ENCODE measurements around the gene FAHD2A.

FAHD2A gene

DNA sequence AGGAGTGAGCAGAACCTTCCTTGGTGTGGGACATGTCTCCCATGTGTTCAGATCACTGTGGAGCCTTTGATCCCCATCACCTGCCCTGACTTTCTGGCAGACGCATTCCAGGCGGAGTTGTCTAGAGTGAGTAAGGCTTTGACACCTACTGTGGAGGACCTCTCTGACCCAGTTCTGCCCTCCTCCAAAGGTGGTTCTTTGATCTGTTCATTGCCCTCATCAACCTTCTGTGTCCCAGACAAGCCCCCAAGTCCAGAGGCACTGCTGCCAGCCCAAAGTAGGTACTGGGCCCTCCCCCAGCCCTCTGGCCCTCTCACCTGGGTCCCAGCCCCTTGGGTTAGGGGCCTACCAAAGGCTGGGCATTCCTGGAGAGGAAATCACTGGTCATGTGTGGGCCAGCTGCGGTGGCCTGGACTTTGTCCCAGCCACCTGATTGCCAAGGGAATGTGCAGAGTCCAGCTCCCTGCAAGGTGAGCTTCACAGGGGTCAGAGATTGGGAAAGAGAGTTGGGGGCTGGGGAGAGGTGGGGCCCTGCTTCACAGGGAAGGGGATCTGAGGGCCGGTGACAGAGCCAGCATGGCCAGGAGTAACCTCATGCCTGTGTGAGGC is 12.1 kb upstream of the FAHD2A start:
- Histone ChIP-seq H3K14ac (ENCODE audit: low read length) (no peak overlapping the region), H2BK120ac (ENCODE audit: insufficient read depth, low read length, poor library complexity) (no peak overlapping the region), H3K27me3 (ENCODE audit: insufficient read depth, low read length) (no peaks in the 10 kb centered on the region), H2AFZ (ENCODE audit: insufficient read depth, low read length, poor library complexity) (no peak overlapping the region), H3K9me3 (ENCODE audit: insufficient read depth, low read depth, low read length) (peaks cover 1% of the 10 kb centered on the region), H4K8ac (ENCODE audit: low read depth, low read length) (no peak overlapping the region), H3K23ac (ENCODE audit: low read length) (no peak overlapping the region), H3K18ac (ENCODE audit: low read length) (no peak overlapping the region), H4K91ac (ENCODE audit: low read depth, low read length) (no peak overlapping the region), H3K4ac (ENCODE audit: low read depth, low read length) (no peak overlapping the region), H3K9ac (ENCODE audit: low read length) (no peak overlapping the region), H3K4me3 (ENCODE audit: low read depth, low read length) (no peak overlapping the region), H3K79me2 (ENCODE audit: control insufficient read depth, insufficient read depth, low read length, poor library complexity) (no peaks in the 10 kb centered on the region), H3K79me1 (ENCODE audit: low read length) (no peaks in the 10 kb centered on the region), H4K12ac (ENCODE audit: low read depth, low read length) (no peak overlapping the region), H3K4me2 (ENCODE audit: low read length) (no peak overlapping the region), H2BK12ac (ENCODE audit: low read length) (no peak overlapping the region), H3K4me1 (ENCODE audit: control insufficient read depth in 1 of 2, insufficient read depth in 2 of 2, low read length in 2 of 2) (no peaks in the 10 kb centered on the region), H3K36me3 (ENCODE audit: control insufficient read depth in 1 of 2, insufficient read depth in 2 of 2, low read length in 2 of 2) (no peaks in the 10 kb centered on the region), H3K27ac (ENCODE audit: low read depth, low read length) (no peak overlapping the region), H2BK5ac (ENCODE audit: low read depth, low read length, poor library complexity) (no peak overlapping the region), H2AK5ac (ENCODE audit: low read length) (no peak overlapping the region)
- DNase-seq, result no peak
- WGBS (ENCODE audit: extremely low coverage, insufficient coverage, insufficient read length), result no CpG with 5 or more reads among the region's 4 CpGs

- H2BK5ac ChIP-seq (ENCODE audit: low read depth, low read length, poor library complexity), result no peak overlapping the region
- no peak overlapping the region for H2BK12ac ChIP-seq (ENCODE audit: low read length)
- H3K4me3 ChIP-seq (ENCODE audit: low read depth, low read length), result no peak overlapping the region
- no peak overlapping the region for H4K8ac ChIP-seq (ENCODE audit: low read depth, low read length)
- no peaks in the 10 kb centered on the region for H3K27me3 ChIP-seq (ENCODE audit: insufficient read depth, low read length)
- H3K9me3 ChIP-seq (ENCODE audit: insufficient read depth, low read depth, low read length), result peaks cover 1% of the 10 kb centered on the region
- H2BK120ac ChIP-seq (ENCODE audit: insufficient read depth, low read length, poor library complexity), result no peak overlapping the region
- H3K79me1 ChIP-seq (ENCODE audit: low read length), result no peaks in the 10 kb centered on the region
- H3K18ac ChIP-seq (ENCODE audit: low read length), result no peak overlapping the region
- no peak overlapping the region for H4K12ac ChIP-seq (ENCODE audit: low read depth, low read length)
- H2AK5ac ChIP-seq (ENCODE audit: low read length), result no peak overlapping the region
- H3K27ac ChIP-seq (ENCODE audit: low read depth, low read length), result no peak overlapping the region
- no peak overlapping the region for H2AFZ ChIP-seq (ENCODE audit: insufficient read depth, low read length, poor library complexity)
- no peak overlapping the region for H3K14ac ChIP-seq (ENCODE audit: low read length)
- H3K36me3 ChIP-seq (ENCODE audit: control insufficient read depth in 1 of 2, insufficient read depth in 2 of 2, low read length in 2 of 2), result no peaks in the 10 kb centered on the region
- no peak overlapping the region for H3K4me2 ChIP-seq (ENCODE audit: low read length)
- no CpG with 5 or more reads among the region's 11 CpGs for WGBS (ENCODE audit: extremely low coverage, insufficient coverage, insufficient read length)
- no peak overlapping the region for H3K4ac ChIP-seq (ENCODE audit: low read depth, low read length)
- no peak overlapping the region for H3K23ac ChIP-seq (ENCODE audit: low read length)
- H4K91ac ChIP-seq (ENCODE audit: low read depth, low read length), result no peak overlapping the region
- H3K79me2 ChIP-seq (ENCODE audit: control insufficient read depth, insufficient read depth, low read length, poor library complexity), result no peaks in the 10 kb centered on the region
- DNase-seq, result no peak
- H3K4me1 ChIP-seq (ENCODE audit: control insufficient read depth in 1 of 2, insufficient read depth in 2 of 2, low read length in 2 of 2), result no peaks in the 10 kb centered on the region
- no peak overlapping the region for H3K9ac ChIP-seq (ENCODE audit: low read length)
Measured at GRCh38 chr2:95390881-95391321, 11.6 kb upstream of the FAHD2A start.

DNA sequence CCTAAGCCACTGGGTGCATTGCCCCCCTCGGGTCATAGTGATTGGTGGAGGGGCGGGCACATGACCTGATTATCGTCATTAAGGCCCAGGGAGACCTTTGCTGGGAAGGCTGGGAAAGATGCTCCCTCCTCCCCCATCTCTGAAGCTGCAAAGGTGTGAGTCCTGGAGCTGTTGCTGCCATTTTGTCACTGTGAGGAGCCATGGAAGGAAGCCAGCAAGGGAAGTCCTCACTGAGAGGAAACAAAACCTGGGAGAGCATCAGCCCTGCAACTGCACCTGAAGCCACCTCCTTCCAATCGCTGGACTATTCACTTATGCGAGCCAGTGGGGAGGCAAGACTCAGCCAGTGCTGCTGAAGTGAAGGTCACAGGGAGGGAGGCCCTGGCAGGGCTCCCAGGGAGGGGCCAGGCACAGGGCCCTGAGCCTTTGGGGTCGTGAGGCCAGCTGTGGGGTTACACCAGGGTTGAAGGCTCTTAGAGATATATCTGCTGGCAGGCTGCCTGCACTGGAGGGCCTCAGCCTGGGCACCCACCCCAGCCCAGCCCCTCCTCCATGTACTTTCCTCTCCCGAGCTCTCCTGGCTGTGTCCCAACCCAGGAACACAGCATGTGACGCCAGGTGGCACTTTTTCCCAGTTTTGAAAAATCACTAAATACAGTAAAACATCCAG is 10.7 kb upstream of the FAHD2A start:
- Histone ChIP-seq H2BK120ac (ENCODE audit: insufficient read depth, low read length, poor library complexity) (no peak overlapping the region), H3K79me2 (ENCODE audit: control insufficient read depth, insufficient read depth, low read length, poor library complexity) (no peaks in the 10 kb centered on the region), H3K18ac (ENCODE audit: low read length) (no peak overlapping the region), H2BK5ac (ENCODE audit: low read depth, low read length, poor library complexity) (no peak overlapping the region), H3K4me3 (ENCODE audit: low read depth, low read length) (no peak overlapping the region), H3K27ac (ENCODE audit: low read depth, low read length) (no peak overlapping the region), H3K4me2 (ENCODE audit: low read length) (no peak overlapping the region), H3K14ac (ENCODE audit: low read length) (no peak overlapping the region), H3K23ac (ENCODE audit: low read length) (no peak overlapping the region), H3K79me1 (ENCODE audit: low read length) (no peaks in the 10 kb centered on the region), H2AFZ (ENCODE audit: insufficient read depth, low read length, poor library complexity) (no peak overlapping the region), H3K36me3 (ENCODE audit: control insufficient read depth in 1 of 2, insufficient read depth in 2 of 2, low read length in 2 of 2) (no peaks in the 10 kb centered on the region), H4K8ac (ENCODE audit: low read depth, low read length) (no peak overlapping the region), H3K27me3 (ENCODE audit: insufficient read depth, low read length) (no peaks in the 10 kb centered on the region), H2BK12ac (ENCODE audit: low read length) (no peak overlapping the region), H2AK5ac (ENCODE audit: low read length) (no peak overlapping the region), H4K91ac (ENCODE audit: low read depth, low read length) (no peak overlapping the region), H4K12ac (ENCODE audit: low read depth, low read length) (no peak overlapping the region), H3K9me3 (ENCODE audit: insufficient read depth, low read depth, low read length) (peaks cover 1% of the 10 kb centered on the region), H3K4me1 (ENCODE audit: control insufficient read depth in 1 of 2, insufficient read depth in 2 of 2, low read length in 2 of 2) (no peaks in the 10 kb centered on the region), H3K4ac (ENCODE audit: low read depth, low read length) (no peak overlapping the region), H3K9ac (ENCODE audit: low read length) (no peak overlapping the region)
- no CpG with 5 or more reads among the region's 8 CpGs for WGBS (ENCODE audit: extremely low coverage, insufficient coverage, insufficient read length)
- no peak for DNase-seq

GRCh38 chr2:95392320-95392719 is 10.2 kb upstream of the FAHD2A start:
- Histone ChIP-seq H3K79me2 (ENCODE audit: control insufficient read depth, insufficient read depth, low read length, poor library complexity) (no peaks in the 10 kb centered on the region), H3K18ac (ENCODE audit: low read length) (no peak overlapping the region), H3K4me1 (ENCODE audit: control insufficient read depth in 1 of 2, insufficient read depth in 2 of 2, low read length in 2 of 2) (no peaks in the 10 kb centered on the region), H4K91ac (ENCODE audit: low read depth, low read length) (no peak overlapping the region), H3K79me1 (ENCODE audit: low read length) (no peaks in the 10 kb centered on the region), H3K4me2 (ENCODE audit: low read length) (no peak overlapping the region), H3K23ac (ENCODE audit: low read length) (no peak overlapping the region), H4K12ac (ENCODE audit: low read depth, low read length) (no peak overlapping the region), H3K4ac (ENCODE audit: low read depth, low read length) (no peak overlapping the region), H2BK120ac (ENCODE audit: insufficient read depth, low read length, poor library complexity) (no peak overlapping the region), H3K27ac (ENCODE audit: low read depth, low read length) (no peak overlapping the region), H3K14ac (ENCODE audit: low read length) (no peak overlapping the region), H3K36me3 (ENCODE audit: control insufficient read depth in 1 of 2, insufficient read depth in 2 of 2, low read length in 2 of 2) (no peaks in the 10 kb centered on the region), H3K27me3 (ENCODE audit: insufficient read depth, low read length) (no peaks in the 10 kb centered on the region), H2BK12ac (ENCODE audit: low read length) (no peak overlapping the region), H2AFZ (ENCODE audit: insufficient read depth, low read length, poor library complexity) (no peak overlapping the region), H3K4me3 (ENCODE audit: low read depth, low read length) (no peak overlapping the region), H2BK5ac (ENCODE audit: low read depth, low read length, poor library complexity) (no peak overlapping the region), H3K9me3 (ENCODE audit: insufficient read depth, low read depth, low read length) (peaks cover 2% of the 10 kb centered on the region), H2AK5ac (ENCODE audit: low read length) (no peak overlapping the region), H3K9ac (ENCODE audit: low read length) (no peak overlapping the region), H4K8ac (ENCODE audit: low read depth, low read length) (no peak overlapping the region)
- DNase-seq, result no peak
- no CpG with 5 or more reads among the region's 6 CpGs for WGBS (ENCODE audit: extremely low coverage, insufficient coverage, insufficient read length)

Data from trophoblast cell (in vitro differentiated cells and primary cell).